Right lobe of liver (tissue), 6 donors: ENCODE data around the gene SEMA3A. TPM values are rescaled to one million over a fixed set of nuclear protein-coding genes. Genes with fewer than 3 reads are reported as not detected.

Experiments
- ATAC-seq, 4 donors: fragments of 200-7000 bp; cut with Tn5 transposase; one replicate each; pipeline ENCODE4 v1.9.1; 2020; ENCODE audit warnings: mild to moderate bottlenecking in 4 of 4, moderate library complexity in 4 of 4
- DNase-seq, 3 donors: peaks; one replicate each; pipeline ENCODE4 v3.0.0-alpha.2; 2020
- H3K27ac ChIP-seq, 3 donors: fragments of 200-600 bp; one replicate each; pipeline ENCODE4 v1.8.0; 2022
- H3K27me3 ChIP-seq, 2 donors: fragments of 200-600 bp; one replicate each; pipeline ENCODE4 v1.8.0; 2022
- H3K36me3 ChIP-seq, 4 donors: fragments of 200-600 bp; sonication (generic) in 1 of 4; one replicate each; pipeline versions ENCODE4 v1.5.1 to v1.8.0; 2017 to 2022; ENCODE audit warnings: control low read depth in 1 of 4
- H3K4me1 ChIP-seq, 4 donors: fragments of 200-600 bp; sonication (generic) in 1 of 4; one replicate each; pipeline versions ENCODE4 v1.5.1 to v1.8.0; 2017 to 2022; ENCODE audit warnings: control low read depth in 1 of 4
- H3K4me3 ChIP-seq, 3 donors: fragments of 200-600 bp; one replicate each; pipeline ENCODE4 v1.8.0; 2022
- H3K9me3 ChIP-seq, 4 donors: fragments of 200-600 bp; sonication (generic) in 1 of 4; one replicate each; pipeline versions ENCODE4 v1.5.1 to v1.8.0; 2017 to 2022; ENCODE audit warnings: control low read depth in 1 of 4
- CTCF ChIP-seq, 4 donors: fragments of 200-600 bp in 3 of 4; fragments of 450-650 bp in 1 of 4; IDR thresholded peaks; one replicate each; pipeline versions ENCODE4 v1.5.1 to v1.8.0; 2016 to 2022; ENCODE audit warnings: antibody characterized with exemption in 4 of 4, mild to moderate bottlenecking in 2 of 4
- POLR2A ChIP-seq: fragments of 450-650 bp; IDR thresholded peaks from one replicate; pipeline ENCODE4 v1.6.1; 2017; ENCODE audit warnings: antibody characterized with exemption, mild to moderate bottlenecking
- WGBS: methylation state at CpG from one replicate; pipeline ENCODE4 v1.1.6; 2018; ENCODE audit warnings: low coverage, low lambda C conversion rate; ENCODE audit not compliant: insufficient coverage; ENCODE audit errors: missing lambda C conversion rate; 5-methylcytosine and 5-hydroxymethylcytosine counted together
- intact Hi-C, 2 donors: fragments of 100-400 bp; cut with DNase I; formaldehyde crosslinking; loops; one replicate each; pipeline versions ENCODE4 v1.11.2 to v1.14.1; 2022
- total RNA-seq, 6 experiments: library from RNA; depleted of rRNA in 2 of 6; stranded (reverse); fragments of >200 nt in 2 of 6; fragmentation: NEBNext Ultra II Directional in 3 of 6; extraction: Animal tissue kit (Norgen Biotek cat#: 25700) in 3 of 6; gene quantifications; one replicate each; pipeline versions ENCODE4 v1.1.0 to v1.2.4, GENCODE V29; 2016 to 2023
- donor health status: DM: no; HTN: yes; CAD: no.
- donor health status: DM: no; HTN: no; CAD: no.
- donor health status: DM: no; HTN: no; CAD: no.
- donor health status: DM: no; HTN: yes; CAD: no.
- donor health status: DM: no; HTN: yes; CAD: no.

SEMA3A gene
- total RNA-seq, 6 experiments from 2014 or later = 0.12 to 0.57 (median 0.29) TPM; not detected in 1

GRCh38 chr7:84182301-84182700 lies 12.3 kb downstream of the SEMA3A start:
- H3K4me3 ChIP-seq = no peak overlapping the region
- 60% methylated on average over 1 of the region's 1 CpG for WGBS

GRCh38 chr7:84181628-84182027 lies 13.0 kb downstream of the SEMA3A start:
- Histone ChIP-seq H3K4me1 (no peaks in the 10 kb centered on the region), H3K4me3 (no peak overlapping the region), H3K27me3 (no peaks in the 10 kb centered on the region), H3K27ac (no peak overlapping the region), H3K36me3 (no peaks in the 10 kb centered on the region), H3K9me3 (no peaks in the 10 kb centered on the region)
- DNase-seq (no peak), ATAC-seq (no peak)
- 53% methylated on average over 2 of the region's 2 CpGs for WGBS
- intact Hi-C loops = no loop called here
- no peak for TF ChIP-seq CTCF (IDR thresholded peaks at IDR 0.05)
- TF ChIP-seq POLR2A = no peak

More at GRCh38 chr7:84182301-84182700, 12.3 kb downstream of the SEMA3A start:
- Histone ChIP-seq H3K9me3 (no peaks in the 10 kb centered on the region), H3K36me3 (no peaks in the 10 kb centered on the region), H3K27ac (no peak overlapping the region), H3K27me3 (no peaks in the 10 kb centered on the region), H3K4me1 (no peaks in the 10 kb centered on the region)
- ATAC-seq (no peak), DNase-seq (no peak)
- intact Hi-C loops = no loop called here
- TF ChIP-seq POLR2A = no peak
- TF ChIP-seq CTCF (IDR thresholded peaks at IDR 0.05) = no peak

- no peak overlapping the region for H3K27ac ChIP-seq
- no peak overlapping the region for H3K4me3 ChIP-seq
- DNase-seq = no peak
- H3K27me3 ChIP-seq = no peaks in the 10 kb centered on the region
- no peaks in the 10 kb centered on the region for H3K4me1 ChIP-seq
- no peak for ATAC-seq
- intact Hi-C loops = no loop called here
- 29% methylated on average over 3 of the region's 3 CpGs for WGBS
- H3K36me3 ChIP-seq = no peaks in the 10 kb centered on the region
- TF ChIP-seq CTCF (IDR thresholded peaks at IDR 0.05) = no peak
- TF ChIP-seq POLR2A = no peak
- H3K9me3 ChIP-seq = no peaks in the 10 kb centered on the region
These were observed 16.7 kb downstream of the SEMA3A start for GRCh38 chr7:84177758-84178412.

GRCh38 chr7:84176716-84177115 lies 17.9 kb downstream of the SEMA3A start:
- Histone ChIP-seq H3K4me3 (no peak overlapping the region), H3K27me3 (no peaks in the 10 kb centered on the region), H3K36me3 (no peaks in the 10 kb centered on the region), H3K27ac (no peak overlapping the region), H3K4me1 (no peaks in the 10 kb centered on the region), H3K9me3 (no peaks in the 10 kb centered on the region)
- ATAC-seq (no peak), DNase-seq (no peak)
- intact Hi-C loops = no loop called here
- WGBS = 32% methylated on average over 2 of the region's 2 CpGs
- TF ChIP-seq POLR2A (no peak), CTCF (IDR thresholded peaks at IDR 0.05) (no peak)

- WGBS = 65% methylated on average over 2 of the region's 2 CpGs
- Histone ChIP-seq H3K27me3 (no peaks in the 10 kb centered on the region), H3K4me3 (no peak overlapping the region), H3K36me3 (no peaks in the 10 kb centered on the region), H3K9me3 (no peaks in the 10 kb centered on the region), H3K27ac (no peak overlapping the region), H3K4me1 (no peaks in the 10 kb centered on the region)
- ATAC-seq (no peak), DNase-seq (no peak)
- intact Hi-C loops = no loop called here
- no peak for TF ChIP-seq POLR2A
- no peak for TF ChIP-seq CTCF (IDR thresholded peaks at IDR 0.05)
These were observed 19.1 kb downstream of the SEMA3A start for GRCh38 chr7:84175461-84175860.
